HEK293 (cell line): ENCODE results near the gene FBXO17.

Experiments used
- CTCF ChIA-PET: fragments of 350-600 bp; formaldehyde crosslinking; extraction: SDS; loops from one replicate; lab custom pipeline; 2021; ENCODE audit warnings: antibody characterized with exemption; lab: Yijun Ruan, JAX
- POLR2A ChIA-PET: fragments of 300-600 bp; formaldehyde crosslinking; extraction: SDS; loops from one replicate; lab custom pipeline; 2020; ENCODE audit warnings: antibody characterized with exemption, inconsistent platforms; lab: Yijun Ruan, JAX
- H3K27ac ChIP-seq: fragments of 200-500 bp; sonication (Bioruptor generic); 2 replicates; pipeline ENCODE4 v1.5.1; 2014; ENCODE audit warnings: low read depth, low read length, control low read depth, inconsistent platforms; ENCODE audit errors: extremely low read depth
- H3K36me3 ChIP-seq, 2 experiments: fragments of 200-500 bp in 1 of 2; sonication (Bioruptor generic) in 1 of 2; 1 replicate in 1 of 2; 2 replicates in 1 of 2; pipeline ENCODE4 v1.5.1; 2014 to 2017; ENCODE audit warnings: inconsistent platforms in 2 of 2, low read length in 2 of 2; ENCODE audit not compliant: control insufficient read depth in 2 of 2, insufficient read depth in 1 of 2
- H3K4me1 ChIP-seq: fragments of 200-500 bp; sonication (Bioruptor generic); 2 replicates; pipeline ENCODE4 v1.5.1; 2014; ENCODE audit warnings: mild to moderate bottlenecking, low read length, inconsistent platforms; ENCODE audit not compliant: control insufficient read depth, insufficient read depth
- H3K4me3 ChIP-seq: 2 replicates; pipeline ENCODE4 v1.5.1; 2011; ENCODE audit warnings: low read depth, mild to moderate bottlenecking, control low read depth, low read length, moderate library complexity
- H3K9me3 ChIP-seq: fragments of 200-500 bp; sonication (Bioruptor generic); 2 replicates; pipeline ENCODE4 v1.5.1; 2014; ENCODE audit warnings: low read depth, low read length, inconsistent platforms; ENCODE audit not compliant: control insufficient read depth, insufficient read depth
- BCL11A ChIP-seq: fragments of 450-650 bp; formaldehyde crosslinking; IDR thresholded peaks from 2 replicates; pipeline ENCODE4 v1.5.1; 2016; ENCODE audit warnings: low read depth, missing biosample characterization, missing genetic modification characterization
- IKZF3 ChIP-seq: fragments of 450-650 bp; IDR thresholded peaks from 2 replicates; pipeline ENCODE4 v1.5.0; 2018; ENCODE audit warnings: missing biosample characterization, mild to moderate bottlenecking, missing genetic modification characterization, moderate library complexity
- KLF1 ChIP-seq: fragments of 450-650 bp; formaldehyde crosslinking; IDR thresholded peaks from 2 replicates; pipeline ENCODE4 v1.5.1; 2016; ENCODE audit warnings: missing biosample characterization, missing genetic modification characterization
- KLF8 ChIP-seq: fragments of 450-650 bp; formaldehyde crosslinking; IDR thresholded peaks from 2 replicates; pipeline ENCODE4 v1.5.1; 2016; ENCODE audit warnings: missing biosample characterization, missing genetic modification characterization
- KLF9 ChIP-seq: fragments of 450-650 bp; formaldehyde crosslinking; IDR thresholded peaks from 2 replicates; pipeline ENCODE4 v1.5.1; 2016; ENCODE audit warnings: missing biosample characterization, missing genetic modification characterization, low read depth
- SETDB1 ChIP-seq: IDR thresholded peaks from one replicate; pipeline ENCODE4 v1.6.1; 2017; ENCODE audit warnings: mild to moderate bottlenecking, low read length, moderate library complexity, mixed read lengths; ENCODE audit not compliant: insufficient read length
- SP3 ChIP-seq: fragments of 450-650 bp; formaldehyde crosslinking; IDR thresholded peaks from 2 replicates; pipeline ENCODE4 v1.5.1; 2016; ENCODE audit warnings: missing biosample characterization, missing genetic modification characterization
- SP7 ChIP-seq: fragments of 450-650 bp; formaldehyde crosslinking; IDR thresholded peaks from 2 replicates; pipeline ENCODE4 v1.5.1; 2016; ENCODE audit warnings: missing biosample characterization, missing genetic modification characterization
- YY2 ChIP-seq: fragments of 450-650 bp; formaldehyde crosslinking; IDR thresholded peaks from 2 replicates; pipeline ENCODE4 v1.5.1; 2016; ENCODE audit warnings: missing biosample characterization, missing genetic modification characterization
- ZNF121 ChIP-seq: fragments of 450-650 bp; formaldehyde crosslinking; IDR thresholded peaks from 2 replicates; pipeline ENCODE4 v1.5.1; 2016; ENCODE audit warnings: missing biosample characterization, missing genetic modification characterization
- ZNF133 ChIP-seq: fragments of 450-650 bp; formaldehyde crosslinking; IDR thresholded peaks from 2 replicates; pipeline ENCODE4 v1.5.1; 2016; ENCODE audit warnings: missing biosample characterization, missing genetic modification characterization
- ZNF155 ChIP-seq: fragments of 450-650 bp; formaldehyde crosslinking; IDR thresholded peaks from 2 replicates; pipeline ENCODE4 v1.5.1; 2016; ENCODE audit warnings: missing biosample characterization, missing genetic modification characterization
- ZNF2 ChIP-seq: fragments of 450-650 bp; formaldehyde crosslinking; IDR thresholded peaks from 2 replicates; pipeline ENCODE4 v1.5.1; 2016; ENCODE audit warnings: missing biosample characterization, missing genetic modification characterization
- ZNF202 ChIP-seq: fragments of 450-650 bp; formaldehyde crosslinking; IDR thresholded peaks from 2 replicates; pipeline ENCODE4 v1.5.1; 2016; ENCODE audit warnings: missing biosample characterization, missing genetic modification characterization, borderline replicate concordance
- ZNF324 ChIP-seq: fragments of 450-650 bp; formaldehyde crosslinking; IDR thresholded peaks from 2 replicates; pipeline ENCODE4 v1.5.1; 2016; ENCODE audit warnings: missing biosample characterization, missing genetic modification characterization
- ZNF341 ChIP-seq: fragments of 450-650 bp; formaldehyde crosslinking; IDR thresholded peaks from 2 replicates; pipeline ENCODE4; 2016; ENCODE audit warnings: low read depth, missing biosample characterization, missing genetic modification characterization
- ZNF391 ChIP-seq: fragments of 450-650 bp; formaldehyde crosslinking; IDR thresholded peaks from 2 replicates; pipeline ENCODE4 v1.5.1; 2016; ENCODE audit warnings: low read depth, missing biosample characterization, missing genetic modification characterization, borderline replicate concordance
- ZNF426 ChIP-seq: fragments of 450-650 bp; formaldehyde crosslinking; IDR thresholded peaks from 2 replicates; pipeline ENCODE4 v1.5.1; 2017; ENCODE audit warnings: missing biosample characterization, missing genetic modification characterization, mild to moderate bottlenecking, inconsistent platforms, moderate library complexity
- ZNF501 ChIP-seq: fragments of 450-650 bp; formaldehyde crosslinking; IDR thresholded peaks from 2 replicates; pipeline ENCODE4 v1.5.1; 2016; ENCODE audit warnings: missing biosample characterization, missing genetic modification characterization
- ZNF629 ChIP-seq: fragments of 450-650 bp; formaldehyde crosslinking; IDR thresholded peaks from 2 replicates; pipeline ENCODE4 v1.5.1; 2017; ENCODE audit warnings: missing biosample characterization, missing genetic modification characterization
- ZSCAN16 ChIP-seq: fragments of 450-650 bp; formaldehyde crosslinking; IDR thresholded peaks from 2 replicates; pipeline ENCODE4 v1.5.1; 2016; ENCODE audit warnings: missing biosample characterization, missing genetic modification characterization
- TF ChIP-seq, protein P1 (sequence below): fragments of 450-650 bp; formaldehyde crosslinking; IDR thresholded peaks from 2 replicates; pipeline ENCODE4 v1.5.1; 2016; ENCODE audit warnings: missing biosample characterization, missing genetic modification characterization
- TF ChIP-seq, protein P2 (sequence below): fragments of 450-650 bp; formaldehyde crosslinking; IDR thresholded peaks from 2 replicates; pipeline ENCODE4 v1.5.1; 2017; ENCODE audit warnings: missing biosample characterization, missing genetic modification characterization
- TF ChIP-seq, protein P3 (sequence below): fragments of 450-650 bp; formaldehyde crosslinking; conservative IDR thresholded peaks from 2 replicates; pipeline ENCODE4 v1.5.1; 2016; ENCODE audit warnings: low read depth, missing biosample characterization, missing genetic modification characterization
- TF ChIP-seq, protein P4 (sequence below): fragments of 450-650 bp; formaldehyde crosslinking; IDR thresholded peaks from 2 replicates; pipeline ENCODE4 v1.5.1; 2016; ENCODE audit warnings: missing biosample characterization, missing genetic modification characterization

Gene FBXO17

DNA sequence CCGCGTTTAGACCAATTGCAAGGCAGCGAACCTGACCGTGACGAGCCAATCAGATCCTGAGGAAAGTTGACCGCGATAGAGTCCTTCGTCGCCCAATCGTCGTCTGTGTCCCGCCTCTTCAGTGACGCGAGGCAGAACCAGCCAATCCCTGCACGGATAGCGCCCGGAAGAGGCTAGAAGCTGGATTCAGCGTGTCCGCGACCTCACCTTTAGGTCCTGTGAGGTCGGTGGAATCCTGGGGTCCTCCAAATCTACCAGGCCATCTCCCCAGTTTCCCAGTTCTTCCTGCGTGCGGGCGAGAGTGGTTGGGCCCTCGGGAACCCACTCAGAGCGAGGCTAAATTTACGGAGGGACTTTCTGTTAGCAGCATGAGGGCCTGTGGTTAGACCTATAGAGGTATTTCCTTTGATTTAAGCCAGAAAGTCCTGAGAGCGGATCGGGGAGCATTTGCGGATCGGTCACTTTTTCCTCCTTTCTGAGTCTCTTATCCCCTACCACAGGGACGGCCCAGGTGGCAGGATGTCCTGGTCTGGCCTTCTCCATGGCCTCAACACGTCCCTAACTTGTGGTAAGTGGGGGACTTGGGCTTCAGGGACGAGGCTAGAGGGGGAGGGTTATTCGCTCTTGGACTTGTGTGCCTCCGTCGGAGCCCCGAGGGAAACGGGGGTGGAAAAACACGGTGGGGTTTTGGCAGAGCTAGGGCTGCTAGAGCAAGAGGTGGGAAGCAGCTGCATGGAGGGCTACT, 44.6 kb downstream of the FBXO17 start, which contains the start of gene MRPS12 (continued):
- TF ChIP-seq, protein P1, sequence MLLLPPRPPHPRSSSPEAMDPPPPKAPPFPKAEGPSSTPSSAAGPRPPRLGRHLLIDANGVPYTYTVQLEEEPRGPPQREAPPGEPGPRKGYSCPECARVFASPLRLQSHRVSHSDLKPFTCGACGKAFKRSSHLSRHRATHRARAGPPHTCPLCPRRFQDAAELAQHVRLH (tag by site-specific recombination): peak; percentile 9; the same call in 1 of the 2 replicates
- TF ChIP-seq SETDB1 (no peak), ZNF501 (tag by site-specific recombination) (peak; percentile 71)
- TF ChIP-seq, all 188 proteins: peak for 38

DNA sequence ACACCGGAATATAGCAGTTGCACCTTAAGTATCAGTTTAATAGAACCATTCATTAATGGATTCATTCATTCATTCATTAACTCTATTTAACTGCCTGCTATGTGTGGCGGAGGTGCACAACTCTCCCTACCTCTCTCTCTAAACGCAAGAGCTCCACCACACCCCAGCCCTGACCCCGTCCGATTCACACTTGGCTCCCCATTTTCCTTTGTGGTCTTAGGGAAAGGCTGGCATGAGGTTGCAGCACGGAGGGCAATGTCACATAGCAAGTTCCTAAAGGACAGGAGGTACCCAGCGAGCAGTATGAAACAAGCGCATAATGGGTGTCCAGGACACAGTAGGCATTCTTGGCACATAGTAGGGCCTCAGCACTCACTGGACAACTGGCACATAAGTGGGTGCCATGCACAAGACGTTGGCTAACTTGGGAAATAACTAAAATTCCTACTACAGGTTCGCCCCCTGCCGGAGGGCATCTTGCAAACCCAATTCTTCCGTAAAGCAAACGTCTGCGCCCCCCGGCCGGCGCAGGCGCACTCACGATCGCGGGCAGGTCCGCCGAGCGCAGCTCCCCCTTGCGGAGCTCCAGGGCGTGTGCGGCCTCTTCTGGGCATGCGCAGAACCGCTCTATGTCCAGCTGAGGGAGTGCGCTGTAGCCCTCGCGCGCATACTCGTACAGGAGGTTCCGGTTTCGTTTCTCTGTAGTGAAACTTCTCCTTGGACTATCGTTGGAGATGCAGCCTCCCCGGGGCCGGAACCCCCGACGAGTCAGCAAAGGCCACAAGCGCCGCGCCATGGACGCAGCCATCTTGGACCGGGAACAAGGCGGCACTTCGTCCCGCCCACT, 45.4 kb downstream of the FBXO17 start, which contains the start of gene SARS2:
SARS2 (minus strand) TSS at position 835 of the 847 bp plus-strand sequence; CDS start at position 808, 27 bp downstream.
- Histone ChIP-seq H3K27ac (peak within 1 kb of the TSS; percentile 81), H3K9me3 (no peaks in the 10 kb centered on the region), H3K4me1 (peaks cover 10% of the 10 kb centered on the region; the same call in 1 of the 2 replicates), H3K36me3 (peaks cover 40 to 66% of the 10 kb centered on the region in 2 experiments), H3K4me3 (peak within 1 kb of the TSS; percentile 70)
- POLR2A ChIA-PET: interaction anchor here (0.5 to 2.5 kb wide), 39 partner anchors 9 to 1024 kb away, joined by 3 to 34 read pairs (median 5); partner anchors contain the start of genes ACTN4, CCER2, ECH1 and EIF3K
- CTCF ChIA-PET: interaction anchor here (0.5 to 5.3 kb wide), 103 partner anchors 9 to 1709 kb away, joined by 3 to 63 read pairs (median 4); partner anchors contain the start of genes ACTN4, CAPN12, CCER2 and ECH1
- TF ChIP-seq KLF1 (peak; percentile 50; the same call in 1 of the 2 replicates), IKZF3 (tag by site-specific recombination) (peak; percentile 91), ZNF426 (tag by site-specific recombination) (no peak), ZNF121 (tag by site-specific recombination) (peak; percentile 76; the same call in 1 of the 2 replicates), ZNF202 (tag by site-specific recombination) (no peak), ZNF324 (peak; percentile 91), YY2 (peak; percentile 100), BCL11A (tag by site-specific recombination) (peak; percentile 99), ZNF155 (tag by site-specific recombination) (no peak), ZSCAN16 (tag by site-specific recombination) (peak; percentile 89; the same call in 1 of the 2 replicates), KLF8 (peak; percentile 84; the same call in 1 of the 2 replicates), KLF9 (tag by site-specific recombination) (0 out of 2 replicates have a peak, but pooled peaks have one; percentile 55), SP3 (tag by site-specific recombination) (peak; percentile 92; the same call in 1 of the 2 replicates), ZNF2 (tag by site-specific recombination) (peak; percentile 99), ZNF391 (tag by site-specific recombination) (peak; percentile 85), SP7 (tag by site-specific recombination) (peak; percentile 94), ZNF133 (tag by site-specific recombination) (0 out of 2 replicates have a peak, but pooled peaks have one; percentile 32), ZNF341 (tag by site-specific recombination) (peak; percentile 66), ZNF629 (peak; percentile 70)
- TF ChIP-seq, protein P2, sequence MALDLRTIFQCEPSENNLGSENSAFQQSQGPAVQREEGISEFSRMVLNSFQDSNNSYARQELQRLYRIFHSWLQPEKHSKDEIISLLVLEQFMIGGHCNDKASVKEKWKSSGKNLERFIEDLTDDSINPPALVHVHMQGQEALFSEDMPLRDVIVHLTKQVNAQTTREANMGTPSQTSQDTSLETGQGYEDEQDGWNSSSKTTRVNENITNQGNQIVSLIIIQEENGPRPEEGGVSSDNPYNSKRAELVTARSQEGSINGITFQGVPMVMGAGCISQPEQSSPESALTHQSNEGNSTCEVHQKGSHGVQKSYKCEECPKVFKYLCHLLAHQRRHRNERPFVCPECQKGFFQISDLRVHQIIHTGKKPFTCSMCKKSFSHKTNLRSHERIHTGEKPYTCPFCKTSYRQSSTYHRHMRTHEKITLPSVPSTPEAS: 0 out of 2 replicates have a peak, but pooled peaks have one; percentile 58
- TF ChIP-seq, protein P3, sequence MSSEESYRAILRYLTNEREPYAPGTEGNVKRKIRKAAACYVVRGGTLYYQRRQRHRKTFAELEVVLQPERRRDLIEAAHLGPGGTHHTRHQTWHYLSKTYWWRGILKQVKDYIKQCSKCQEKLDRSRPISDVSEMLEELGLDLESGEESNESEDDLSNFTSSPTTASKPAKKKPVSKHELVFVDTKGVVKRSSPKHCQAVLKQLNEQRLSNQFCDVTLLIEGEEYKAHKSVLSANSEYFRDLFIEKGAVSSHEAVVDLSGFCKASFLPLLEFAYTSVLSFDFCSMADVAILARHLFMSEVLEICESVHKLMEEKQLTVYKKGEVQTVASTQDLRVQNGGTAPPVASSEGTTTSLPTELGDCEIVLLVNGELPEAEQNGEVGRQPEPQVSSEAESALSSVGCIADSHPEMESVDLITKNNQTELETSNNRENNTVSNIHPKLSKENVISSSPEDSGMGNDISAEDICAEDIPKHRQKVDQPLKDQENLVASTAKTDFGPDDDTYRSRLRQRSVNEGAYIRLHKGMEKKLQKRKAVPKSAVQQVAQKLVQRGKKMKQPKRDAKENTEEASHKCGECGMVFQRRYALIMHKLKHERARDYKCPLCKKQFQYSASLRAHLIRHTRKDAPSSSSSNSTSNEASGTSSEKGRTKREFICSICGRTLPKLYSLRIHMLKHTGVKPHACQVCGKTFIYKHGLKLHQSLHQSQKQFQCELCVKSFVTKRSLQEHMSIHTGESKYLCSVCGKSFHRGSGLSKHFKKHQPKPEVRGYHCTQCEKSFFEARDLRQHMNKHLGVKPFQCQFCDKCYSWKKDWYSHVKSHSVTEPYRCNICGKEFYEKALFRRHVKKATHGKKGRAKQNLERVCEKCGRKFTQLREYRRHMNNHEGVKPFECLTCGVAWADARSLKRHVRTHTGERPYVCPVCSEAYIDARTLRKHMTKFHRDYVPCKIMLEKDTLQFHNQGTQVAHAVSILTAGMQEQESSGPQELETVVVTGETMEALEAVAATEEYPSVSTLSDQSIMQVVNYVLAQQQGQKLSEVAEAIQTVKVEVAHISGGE (tag by site-specific recombination): peak; percentile 52
- TF ChIP-seq, protein P4, sequence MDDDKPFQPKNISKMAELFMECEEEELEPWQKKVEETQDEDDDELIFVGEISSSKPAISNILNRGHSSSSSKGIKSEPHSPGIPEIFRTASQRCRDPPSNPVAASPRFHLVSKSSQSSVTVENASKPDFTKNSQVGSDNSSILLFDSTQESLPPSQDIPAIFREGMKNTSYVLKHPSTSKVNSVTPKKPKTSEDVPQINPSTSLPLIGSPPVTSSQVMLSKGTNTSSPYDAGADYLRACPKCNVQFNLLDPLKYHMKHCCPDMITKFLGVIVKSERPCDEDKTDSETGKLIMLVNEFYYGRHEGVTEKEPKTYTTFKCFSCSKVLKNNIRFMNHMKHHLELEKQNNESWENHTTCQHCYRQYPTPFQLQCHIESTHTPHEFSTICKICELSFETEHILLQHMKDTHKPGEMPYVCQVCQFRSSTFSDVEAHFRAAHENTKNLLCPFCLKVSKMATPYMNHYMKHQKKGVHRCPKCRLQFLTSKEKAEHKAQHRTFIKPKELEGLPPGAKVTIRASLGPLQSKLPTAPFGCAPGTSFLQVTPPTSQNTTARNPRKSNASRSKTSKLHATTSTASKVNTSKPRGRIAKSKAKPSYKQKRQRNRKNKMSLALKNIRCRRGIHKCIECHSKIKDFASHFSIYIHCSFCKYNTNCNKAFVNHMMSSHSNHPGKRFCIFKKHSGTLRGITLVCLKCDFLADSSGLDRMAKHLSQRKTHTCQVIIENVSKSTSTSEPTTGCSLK: no peak
